ENCODE results near the gene CD300LB.

CD300LB gene

GRCh38 chr17:74550602-74551001, 19.3 kb upstream of the CD300LB start:
- in situ Hi-C loops (cut with MboI; ENCODE audit: low sequenced_read_pairs), result no loop called here

DNA sequence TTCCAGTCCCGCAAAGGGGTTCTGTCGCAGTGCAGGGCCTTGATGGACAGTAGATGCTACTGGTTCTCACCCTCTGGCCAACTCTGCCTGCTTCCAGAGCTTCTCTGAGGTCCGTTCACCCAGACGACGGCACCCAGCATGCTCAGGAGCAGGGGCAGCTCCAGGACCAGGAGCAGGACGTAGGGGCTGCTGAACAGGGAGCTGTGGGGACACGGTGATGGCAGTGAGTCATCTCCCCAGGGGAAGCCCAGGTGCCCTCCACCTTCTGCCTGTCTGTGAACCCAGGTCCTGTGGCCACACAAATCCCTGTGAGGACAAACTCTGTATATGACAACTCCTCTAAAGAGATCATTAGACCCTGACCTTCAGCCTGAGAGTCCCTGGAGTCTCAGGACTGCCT, 18.1 kb upstream of the CD300LB start:
- in situ Hi-C loops (cut with MboI; ENCODE audit: low sequenced_read_pairs), result no loop called here

DNA sequence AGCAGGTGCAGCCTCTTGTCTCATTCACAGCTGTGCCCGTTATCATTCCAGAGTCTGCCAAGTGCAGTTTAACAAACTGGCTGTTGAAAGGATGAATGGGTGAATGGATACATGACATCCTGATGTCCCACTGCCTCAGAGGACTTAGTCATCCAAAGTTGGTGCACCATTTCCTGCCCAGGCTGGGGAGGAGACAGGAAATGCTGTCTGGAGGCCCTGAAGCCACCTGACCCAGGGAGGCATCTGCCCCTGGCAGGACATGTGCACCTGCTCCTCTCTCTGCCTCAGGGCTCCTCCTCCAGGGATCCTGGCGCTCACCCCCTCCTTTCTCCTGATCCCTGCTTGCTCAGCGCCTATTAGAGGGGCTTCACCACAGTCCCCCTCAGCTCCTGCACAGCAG, 16.5 kb upstream of the CD300LB start:
- in situ Hi-C loops (cut with MboI; ENCODE audit: low sequenced_read_pairs), result no loop called here

- in situ Hi-C loops (cut with MboI; ENCODE audit: low sequenced_read_pairs), result no loop called here
Measured at GRCh38 chr17:74547264-74547663, 16.0 kb upstream of the CD300LB start.

GRCh38 chr17:74546586-74546985, 15.3 kb upstream of the CD300LB start:
- in situ Hi-C loops (cut with MboI; ENCODE audit: low sequenced_read_pairs), result no loop called here

- in situ Hi-C loops (cut with MboI; ENCODE audit: low sequenced_read_pairs), result no loop called here
Measured at GRCh38 chr17:74545843-74546230, 14.6 kb upstream of the CD300LB start, which contains the start of gene CD300C. Gene CD300C (minus strand): TSS chr17:74546115. CDS start chr17:74545782, 333 bp downstream.

DNA sequence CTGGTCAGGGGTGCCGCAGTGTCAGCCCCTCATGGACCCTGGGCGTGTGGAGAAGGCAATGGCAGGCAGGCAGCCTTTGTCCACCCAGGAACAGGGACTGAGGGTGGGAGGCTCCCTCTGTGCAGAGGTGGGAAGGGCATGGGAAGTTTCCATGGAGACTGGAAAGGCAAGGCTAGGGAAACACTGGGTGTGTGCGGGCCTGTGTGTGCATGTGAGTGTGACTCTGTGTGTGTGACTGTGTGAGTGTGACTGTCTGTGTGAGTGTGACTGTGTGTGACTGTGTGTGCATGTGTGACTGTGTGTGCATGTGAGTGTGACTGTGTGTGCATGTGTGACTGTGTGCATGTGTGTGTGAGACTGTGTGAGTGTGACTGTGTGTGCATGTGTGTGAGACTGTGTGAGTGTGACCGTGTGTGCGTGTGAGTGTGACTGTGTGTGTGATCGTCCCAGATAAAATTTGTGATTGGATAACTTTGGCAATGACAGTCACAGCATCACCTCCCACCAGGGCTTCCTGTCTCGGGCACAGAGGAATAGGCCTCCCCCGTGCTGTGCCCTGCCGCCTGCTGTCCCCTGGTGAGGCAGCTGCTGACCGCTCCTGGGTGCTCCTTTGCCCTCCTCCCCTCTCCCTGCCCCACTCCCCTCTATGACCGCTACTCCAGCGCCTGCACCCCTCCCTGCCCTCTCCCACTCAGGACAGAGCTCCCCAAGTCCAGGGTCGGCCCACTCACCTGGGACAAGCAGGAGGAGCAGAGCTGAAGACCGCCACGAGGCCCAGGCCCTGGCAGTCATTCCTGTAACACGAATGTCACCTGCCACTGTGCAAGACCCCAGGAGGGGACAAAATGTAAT, 13.9 kb upstream of the CD300LB start:
- in situ Hi-C loops (cut with MboI; ENCODE audit: low sequenced_read_pairs), result no loop called here

- in situ Hi-C loops (cut with MboI; ENCODE audit: low sequenced_read_pairs), result no loop called here
Measured at GRCh38 chr17:74543891-74544760, 12.9 kb upstream of the CD300LB start.

DNA sequence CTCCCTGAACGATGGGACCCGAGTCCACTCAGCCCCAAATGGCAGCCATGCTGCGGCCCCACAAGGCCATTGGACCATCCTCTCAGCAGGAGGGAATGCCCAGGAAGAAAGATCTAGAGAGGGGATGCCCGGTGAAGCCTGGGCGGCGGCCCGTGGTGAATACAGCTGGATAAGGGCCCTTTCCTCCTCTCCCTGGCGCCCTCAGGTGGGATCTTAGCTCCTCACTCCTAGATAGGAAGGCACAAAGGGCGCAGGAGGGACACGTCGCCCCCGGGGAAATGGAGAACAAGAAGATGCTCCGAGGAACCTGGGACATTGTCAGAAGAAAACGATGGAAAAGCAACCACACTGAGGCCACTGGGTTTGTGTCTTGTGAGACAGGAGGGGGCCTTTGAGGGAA, 12.1 kb upstream of the CD300LB start:
- in situ Hi-C loops (cut with MboI; ENCODE audit: low sequenced_read_pairs), result no loop called here

DNA sequence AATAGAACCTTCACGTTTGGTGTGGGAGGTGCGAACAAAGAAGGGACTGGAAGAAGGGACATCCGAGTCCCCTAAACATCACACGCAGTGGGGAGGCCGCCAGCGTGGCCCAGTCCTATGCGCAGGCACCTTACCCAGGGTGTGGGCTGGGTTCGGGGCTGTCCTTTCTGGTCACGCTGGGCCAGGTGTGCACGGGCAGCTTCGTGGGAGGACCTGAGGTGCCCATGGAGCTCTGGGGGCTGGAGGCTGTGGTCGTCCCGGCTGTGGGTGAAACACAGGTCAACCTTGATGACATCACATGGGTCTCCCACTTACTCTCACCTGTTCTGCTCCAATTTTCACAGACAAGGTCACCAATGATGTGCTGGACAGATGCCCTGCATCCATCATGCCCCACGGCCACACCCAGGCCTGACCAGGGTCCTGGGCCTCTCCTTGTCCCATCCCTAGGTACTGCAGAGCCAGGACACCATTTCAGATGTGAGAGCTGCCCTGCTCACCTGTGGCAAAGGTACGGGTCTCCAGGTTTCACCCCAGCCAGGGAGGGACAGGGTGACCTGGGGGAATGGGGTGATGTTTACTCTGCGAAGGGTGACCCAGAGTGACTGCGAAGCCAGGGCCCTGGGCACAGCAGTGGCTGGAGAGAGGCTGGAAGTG, 11.6 kb upstream of the CD300LB start:
- in situ Hi-C loops (cut with MboI; ENCODE audit: low sequenced_read_pairs), result no loop called here

GRCh38 chr17:74542166-74542565, 10.9 kb upstream of the CD300LB start:
- in situ Hi-C loops (cut with MboI; ENCODE audit: low sequenced_read_pairs), result no loop called here

- in situ Hi-C loops (cut with MboI; ENCODE audit: low sequenced_read_pairs), result no loop called here
Measured at GRCh38 chr17:74541176-74542111, 10.2 kb upstream of the CD300LB start.

DNA sequence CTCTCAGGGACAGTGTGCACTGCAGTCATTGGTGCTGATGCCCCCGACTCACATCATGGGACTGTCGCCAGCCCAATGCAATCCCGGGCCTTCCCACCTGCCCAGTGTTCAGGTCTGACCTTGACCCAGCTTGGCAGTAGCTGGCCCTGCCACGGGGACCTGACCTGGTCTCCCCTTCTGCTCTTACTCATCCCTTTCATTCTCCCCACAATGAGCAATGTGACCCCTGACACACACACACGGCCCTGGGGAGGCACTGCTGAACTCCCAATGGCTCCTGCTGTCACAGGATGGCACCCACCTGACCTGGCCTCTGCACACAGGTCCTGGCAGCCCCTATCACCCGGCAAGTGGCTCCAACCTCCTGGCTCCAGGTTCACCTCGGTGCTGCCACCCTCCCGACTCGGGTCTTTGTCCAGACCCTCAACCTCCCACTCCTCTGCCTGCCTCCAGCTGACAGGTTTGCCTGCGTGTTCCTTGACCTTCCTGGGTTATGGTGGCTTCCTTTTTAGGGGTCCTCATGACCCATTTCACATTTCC, 8.1 kb upstream of the CD300LB start:
- in situ Hi-C loops (cut with MboI; ENCODE audit: low sequenced_read_pairs), result no loop called here

DNA sequence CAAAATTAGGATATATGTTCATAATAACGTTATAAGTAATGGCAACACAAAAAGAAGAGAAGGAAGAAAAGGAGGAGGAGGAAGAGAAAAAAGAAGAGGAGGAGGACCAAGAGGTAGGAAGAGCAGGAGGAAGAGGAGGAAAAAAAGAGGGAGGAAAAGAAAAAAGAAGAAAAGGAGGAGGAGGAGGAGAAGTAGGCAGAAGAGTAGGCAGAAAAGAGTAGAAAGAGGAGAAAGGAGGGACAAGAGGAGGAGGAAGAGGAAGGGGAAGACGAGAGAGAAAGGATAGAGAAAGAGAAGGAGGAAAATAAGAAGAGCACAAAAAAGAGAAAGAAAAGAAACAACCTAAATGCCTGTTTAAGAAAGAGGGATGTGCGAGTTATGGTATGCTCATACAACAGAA, 5.6 kb upstream of the CD300LB start:
- in situ Hi-C loops (cut with MboI; ENCODE audit: low sequenced_read_pairs), result no loop called here

DNA sequence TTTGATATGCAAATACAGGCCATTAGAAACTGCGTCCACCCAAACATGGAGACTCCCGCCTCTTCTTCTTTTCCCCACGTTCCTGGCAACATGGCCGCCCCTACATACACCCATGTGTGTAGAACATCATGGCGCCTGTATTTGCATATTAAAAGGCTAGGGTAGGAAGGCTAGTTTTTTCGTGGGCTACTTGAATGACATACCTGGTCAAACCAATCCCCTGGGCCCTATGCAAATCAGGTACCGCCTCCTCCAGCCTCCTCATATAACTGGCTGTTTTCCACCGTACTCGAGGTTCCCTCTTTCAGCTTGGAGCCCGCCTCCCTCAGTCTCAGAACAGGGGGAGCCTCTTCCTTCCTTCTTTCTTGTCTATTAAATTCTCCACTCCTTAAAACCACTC, 840 bp upstream of the CD300LB start:
- in situ Hi-C loops (cut with MboI; ENCODE audit: low sequenced_read_pairs), result no loop called here

GRCh38 chr17:74530831-74531150, 484 bp downstream of the CD300LB start:
- in situ Hi-C loops (cut with MboI; ENCODE audit: low sequenced_read_pairs), result no loop called here

GRCh38 chr17:74529243-74529642, 2.0 kb downstream of the CD300LB start:
- in situ Hi-C loops (cut with MboI; ENCODE audit: low sequenced_read_pairs), result no loop called here

GRCh38 chr17:74528491-74529199, 2.6 kb downstream of the CD300LB start:
- in situ Hi-C loops (cut with MboI; ENCODE audit: low sequenced_read_pairs), result no loop called here

DNA sequence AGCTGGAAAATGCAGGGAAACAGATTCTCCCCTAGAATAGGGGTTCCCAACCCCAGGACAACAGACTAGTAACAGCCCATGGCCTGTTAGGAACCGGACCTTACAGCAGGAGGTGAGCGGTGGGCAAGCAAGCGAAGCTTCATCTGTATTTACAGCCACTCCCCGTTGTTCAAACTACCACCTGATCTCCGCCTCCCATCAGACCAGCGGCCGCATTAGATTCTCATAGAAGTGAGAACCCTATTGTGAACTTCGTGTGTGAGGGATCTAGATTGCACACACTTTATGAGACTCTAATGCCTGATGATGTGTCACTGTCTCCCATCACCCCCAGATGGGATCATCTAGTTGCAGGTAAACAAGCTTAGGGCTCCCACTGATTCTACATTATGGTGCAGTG, 3.5 kb downstream of the CD300LB start:
- in situ Hi-C loops (cut with MboI; ENCODE audit: low sequenced_read_pairs), result no loop called here

GRCh38 chr17:74527081-74527480, 4.2 kb downstream of the CD300LB start:
- in situ Hi-C loops (cut with MboI; ENCODE audit: low sequenced_read_pairs), result no loop called here

Data from HL-60/S4 (cell line).